GM19452 (cell line): ENCODE measurements around the gene FAM53B.

Experiments
- ATAC-seq: cut with Tn5 transposase; IDR thresholded peaks from one replicate; pipeline ENCODE4 v1.9.1; 2021; ENCODE audit not compliant: unreplicated experiment

The FAM53B gene

GRCh38 chr10:124637091-124637700 lies 107.0 kb downstream of the FAM53B start:
- ATAC-seq: no peak

GRCh38 chr10:124636271-124636995 lies 107.7 kb downstream of the FAM53B start:
- ATAC-seq: no peak

- no peak for ATAC-seq
Observed at GRCh38 chr10:124632566-124632965, 111.6 kb downstream of the FAM53B start.

GRCh38 chr10:124632064-124632531 lies 112.1 kb downstream of the FAM53B start:
- no peak for ATAC-seq

GRCh38 chr10:124630551-124630950 lies 113.6 kb downstream of the FAM53B start:
- no peak for ATAC-seq

- no peak for ATAC-seq
Observed at GRCh38 chr10:124629842-124630241, 114.3 kb downstream of the FAM53B start.

GRCh38 chr10:124629415-124629814 lies 114.8 kb downstream of the FAM53B start:
- ATAC-seq: no peak

- ATAC-seq: no peak
Observed at GRCh38 chr10:124628676-124629021, 115.5 kb downstream of the FAM53B start.

- no peak for ATAC-seq
Observed at GRCh38 chr10:124627866-124628675, 116.1 kb downstream of the FAM53B start.

GRCh38 chr10:124626759-124627380 lies 117.3 kb downstream of the FAM53B start:
- ATAC-seq: peak; percentile 76

GRCh38 chr10:124625831-124626238 lies 118.3 kb downstream of the FAM53B start:
- no peak for ATAC-seq

GRCh38 chr10:124624895-124625294 lies 119.3 kb downstream of the FAM53B start:
- no peak for ATAC-seq

GRCh38 chr10:124624466-124624865 lies 119.7 kb downstream of the FAM53B start:
- ATAC-seq: no peak

GRCh38 chr10:124624006-124624405 lies 120.2 kb downstream of the FAM53B start:
- ATAC-seq: no peak

GRCh38 chr10:124622866-124623536 lies 121.2 kb downstream of the FAM53B start:
- ATAC-seq: no peak

GRCh38 chr10:124622158-124622557 lies 122.0 kb downstream of the FAM53B start:
- ATAC-seq: no peak

GRCh38 chr10:124621637-124622036 lies 122.5 kb downstream of the FAM53B start:
- no peak for ATAC-seq

- peak; percentile 36 for ATAC-seq
Observed at GRCh38 chr10:124619802-124620490, 124.2 kb downstream of the FAM53B start.

GRCh38 chr10:124619195-124619594 lies 125.0 kb downstream of the FAM53B start:
- ATAC-seq: peak; percentile 21

GRCh38 chr10:124618470-124619073 lies 125.6 kb downstream of the FAM53B start:
- no peak for ATAC-seq
